ENCODE measurements around the gene SNAP25. TPM values are rescaled to one million over a fixed set of nuclear protein-coding genes. Genes with fewer than 3 reads are reported as not detected.

SNAP25 gene
- 0.40 and 1.7 TPM in 2 replicates for total RNA-seq

DNA sequence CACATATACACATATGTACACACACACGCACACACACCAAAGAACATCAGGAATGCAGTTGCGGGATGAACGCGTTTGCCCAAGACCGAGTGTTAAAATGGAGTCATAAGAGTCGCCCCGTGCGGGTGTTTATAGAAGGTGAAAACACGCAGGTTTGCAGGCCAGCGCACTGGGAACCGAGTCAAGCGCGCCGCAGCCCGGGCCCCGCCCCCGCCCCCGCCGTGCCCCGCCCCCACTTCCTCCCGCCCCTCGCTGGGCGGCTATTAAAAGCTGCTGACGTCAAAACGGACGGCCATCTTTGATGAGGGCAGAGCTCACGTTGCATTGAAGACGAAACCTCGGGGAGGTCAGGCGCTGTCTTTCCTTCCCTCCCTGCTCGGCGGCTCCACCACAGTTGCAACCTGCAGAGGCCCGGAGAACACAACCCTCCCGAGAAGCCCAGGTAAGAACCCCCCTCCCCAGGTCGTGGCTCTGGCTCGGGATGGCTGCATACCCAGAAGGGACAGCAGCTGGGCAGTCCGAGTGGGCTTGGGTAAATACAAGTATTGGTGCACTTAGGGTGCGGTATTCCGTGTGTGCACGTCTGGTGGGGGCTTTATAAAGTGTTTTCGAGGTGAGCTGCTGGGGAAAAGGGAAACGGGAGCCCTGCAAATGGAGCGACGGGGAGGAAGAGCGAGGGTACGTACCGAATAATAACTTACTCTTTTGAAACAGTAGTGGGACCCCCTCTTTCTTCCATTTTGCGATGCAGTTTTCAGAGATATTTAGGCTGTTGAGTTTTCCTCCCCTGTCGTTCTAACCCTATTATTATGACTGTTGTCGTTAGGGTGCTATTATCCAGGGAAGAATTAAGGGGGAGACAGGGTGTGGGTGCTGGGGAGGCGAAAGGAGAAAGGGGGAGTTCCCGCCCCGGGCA, at the start of gene SNAP25:
SNAP25 (plus strand) TSS at position 295 of the 916 bp plus-strand sequence. CDS start 56,662 bp downstream, outside the sequence.

Other genes starting within 250 kb of the SNAP25 start
- gene ANKEF1, start 183.8 kb upstream of the SNAP25 start, total RNA-seq, result 0.79 and 1.1 TPM in 2 replicates
- gene MKKS, start 215.4 kb downstream of the SNAP25 start, total RNA-seq, result 5.2 and 7.2 TPM in 2 replicates
- gene SLX4IP, start 216.5 kb downstream of the SNAP25 start, total RNA-seq, result 4.5 and 5.9 TPM in 2 replicates

Measured in aortic smooth muscle cell (primary cell).